SK-N-SH treated with all-trans-retinoic acid at 6 μM for 48 hours (cell line): ENCODE measurements around the gene SIPA1L2.

Experiments used
- ATAC-seq: fragments of 200-7000 bp; cut with Tn5 transposase; 3 replicates; pipeline ENCODE4 v1.9.1; 2020; ENCODE audit warnings: mild to moderate bottlenecking, moderate library complexity
- CREB5 ChIP-seq: fragments of 250-450 bp; sonication (Bioruptor Pico); IDR thresholded peaks from 2 replicates; pipeline ENCODE4 v1.5.1; 2020; ENCODE audit warnings: low read depth, mild to moderate bottlenecking, moderate library complexity
- CSDC2 ChIP-seq: fragments of 250-450 bp; sonication (Bioruptor Pico); IDR thresholded peaks from 2 replicates; pipeline ENCODE4 v1.5.0; 2020; ENCODE audit warnings: mild to moderate bottlenecking, moderate library complexity
- ESRRG ChIP-seq: fragments of 250-450 bp; sonication (Bioruptor Pico); IDR thresholded peaks from 2 replicates; pipeline ENCODE4 v1.6.1; 2021; ENCODE audit warnings: mild to moderate bottlenecking
- GLIS3 ChIP-seq: fragments of 250-450 bp; sonication (Bioruptor Pico); IDR thresholded peaks from 2 replicates; pipeline ENCODE4 v1.5.0; 2020; ENCODE audit warnings: mild to moderate bottlenecking, moderate library complexity
- ISL1 ChIP-seq: fragments of 250-450 bp; sonication (Bioruptor Pico); IDR thresholded peaks from 2 replicates; pipeline ENCODE4 v2.1.2; 2022; ENCODE audit warnings: mild to moderate bottlenecking, moderate library complexity
- OSR1 ChIP-seq: fragments of 250-450 bp; sonication (Bioruptor Pico); IDR thresholded peaks from 2 replicates; pipeline ENCODE4 v1.8.0; 2022; ENCODE audit warnings: moderate library complexity, mild to moderate bottlenecking, inconsistent platforms
- PPARA ChIP-seq: fragments of 250-450 bp; sonication (Bioruptor Pico); IDR thresholded peaks from 2 replicates; pipeline ENCODE4 v1.5.0; 2020; ENCODE audit warnings: mild to moderate bottlenecking, borderline replicate concordance
- RARB ChIP-seq: fragments of 250-450 bp; sonication (Bioruptor Pico); IDR thresholded peaks from 2 replicates; pipeline ENCODE4 v1.8.0; 2021; ENCODE audit warnings: mild to moderate bottlenecking, moderate library complexity
- SNAI2 ChIP-seq: fragments of 250-450 bp; sonication (Bioruptor Pico); IDR thresholded peaks from 2 replicates; pipeline ENCODE4 v1.5.0; 2020; ENCODE audit warnings: mild to moderate bottlenecking, moderate library complexity
- TCF4 ChIP-seq: fragments of 250-450 bp; sonication (Bioruptor Pico); IDR thresholded peaks from 2 replicates; pipeline ENCODE4 v1.8.0; 2021; ENCODE audit warnings: mild to moderate bottlenecking, moderate library complexity, borderline replicate concordance
- TOX ChIP-seq: fragments of 250-450 bp; sonication (Bioruptor Pico); IDR thresholded peaks from 2 replicates; pipeline ENCODE4 v1.8.0; 2021; ENCODE audit warnings: mild to moderate bottlenecking, moderate library complexity, borderline replicate concordance
- TSHZ2 ChIP-seq: fragments of 250-450 bp; sonication (Bioruptor Pico); IDR thresholded peaks from 2 replicates; pipeline ENCODE4 v1.5.0; 2020; ENCODE audit warnings: mild to moderate bottlenecking, moderate library complexity
- ZFP3 ChIP-seq: fragments of 250-450 bp; sonication (Bioruptor Pico); IDR thresholded peaks from 2 replicates; pipeline ENCODE4 v1.5.0; 2020; ENCODE audit warnings: mild to moderate bottlenecking, moderate library complexity
- ZFP30 ChIP-seq: fragments of 450-650 bp; formaldehyde crosslinking; IDR thresholded peaks from 2 replicates; pipeline ENCODE4 v1.5.0; 2022; ENCODE audit warnings: mild to moderate bottlenecking, moderate library complexity
- ZNF565 ChIP-seq: fragments of 450-650 bp; formaldehyde crosslinking; conservative IDR thresholded peaks from 2 replicates; pipeline ENCODE4 v1.5.0; 2020; ENCODE audit warnings: low read depth, mild to moderate bottlenecking, moderate library complexity
- ZNF70 ChIP-seq: fragments of 450-650 bp; formaldehyde crosslinking; IDR thresholded peaks from 2 replicates; pipeline ENCODE4 v1.5.0; 2020; ENCODE audit warnings: mild to moderate bottlenecking, moderate library complexity
- ZNF8 ChIP-seq: fragments of 450-650 bp; formaldehyde crosslinking; IDR thresholded peaks from 2 replicates; pipeline ENCODE4 v1.5.0; 2020; ENCODE audit warnings: mild to moderate bottlenecking, moderate library complexity
- TF ChIP-seq, protein P1 (sequence below): fragments of 250-450 bp; sonication (Bioruptor Pico); IDR thresholded peaks from 2 replicates; pipeline ENCODE4 v1.5.1; 2021; ENCODE audit warnings: mild to moderate bottlenecking, moderate library complexity
- TF ChIP-seq, protein P2 (sequence below): fragments of 250-450 bp; sonication (Bioruptor Pico); IDR thresholded peaks from 2 replicates; pipeline ENCODE4 v1.8.0; 2020; ENCODE audit warnings: mild to moderate bottlenecking, moderate library complexity, borderline replicate concordance
- TF ChIP-seq, protein P3 (sequence below): fragments of 250-450 bp; sonication (Bioruptor Pico); IDR thresholded peaks from 2 replicates; pipeline ENCODE4 v1.8.0; 2021; ENCODE audit warnings: low read depth, mild to moderate bottlenecking, moderate library complexity, borderline replicate concordance

SIPA1L2 gene

DNA sequence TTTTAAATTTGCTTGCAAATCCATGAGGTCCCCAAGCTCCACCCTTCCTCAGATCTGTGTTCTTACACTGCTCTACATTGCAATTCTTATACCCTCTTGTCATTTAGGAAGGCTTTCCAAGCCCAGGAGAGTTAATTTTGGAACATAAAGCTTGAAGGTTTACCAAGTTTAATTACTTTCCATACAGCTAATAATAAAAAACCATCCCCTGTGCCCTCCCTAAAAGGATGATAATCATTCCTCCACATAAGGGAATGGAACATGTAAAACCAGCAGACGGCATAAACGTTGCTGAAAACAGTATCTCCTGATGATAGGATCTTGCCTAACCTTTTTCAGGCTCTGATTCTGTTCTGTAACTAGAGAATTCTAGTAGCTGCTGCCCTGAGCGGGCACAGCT lies 23.9 kb upstream of the SIPA1L2 start (continued):
- TF ChIP-seq RARB (CRISPR knock-in tag): no peak
- TF ChIP-seq, protein P1, sequence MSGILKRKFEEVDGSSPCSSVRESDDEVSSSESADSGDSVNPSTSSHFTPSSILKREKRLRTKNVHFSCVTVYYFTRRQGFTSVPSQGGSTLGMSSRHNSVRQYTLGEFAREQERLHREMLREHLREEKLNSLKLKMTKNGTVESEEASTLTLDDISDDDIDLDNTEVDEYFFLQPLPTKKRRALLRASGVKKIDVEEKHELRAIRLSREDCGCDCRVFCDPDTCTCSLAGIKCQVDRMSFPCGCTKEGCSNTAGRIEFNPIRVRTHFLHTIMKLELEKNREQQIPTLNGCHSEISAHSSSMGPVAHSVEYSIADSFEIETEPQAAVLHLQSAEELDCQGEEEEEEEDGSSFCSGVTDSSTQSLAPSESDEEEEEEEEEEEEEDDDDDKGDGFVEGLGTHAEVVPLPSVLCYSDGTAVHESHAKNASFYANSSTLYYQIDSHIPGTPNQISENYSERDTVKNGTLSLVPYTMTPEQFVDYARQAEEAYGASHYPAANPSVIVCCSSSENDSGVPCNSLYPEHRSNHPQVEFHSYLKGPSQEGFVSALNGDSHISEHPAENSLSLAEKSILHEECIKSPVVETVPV (CRISPR knock-in tag): no peak
- TF ChIP-seq TCF4: no peak
- TF ChIP-seq ZFP30 (CRISPR knock-in tag): no peak
- no peak for TF ChIP-seq GLIS3
- no peak for TF ChIP-seq TOX (CRISPR knock-in tag)
- no peak for TF ChIP-seq ESRRG
- no peak for TF ChIP-seq OSR1 (CRISPR knock-in tag)
- no peak for TF ChIP-seq CSDC2 (CRISPR knock-in tag)
- no peak for TF ChIP-seq ISL1 (CRISPR knock-in tag)
- no peak for TF ChIP-seq PPARA (CRISPR knock-in tag)
- TF ChIP-seq, protein P2, sequence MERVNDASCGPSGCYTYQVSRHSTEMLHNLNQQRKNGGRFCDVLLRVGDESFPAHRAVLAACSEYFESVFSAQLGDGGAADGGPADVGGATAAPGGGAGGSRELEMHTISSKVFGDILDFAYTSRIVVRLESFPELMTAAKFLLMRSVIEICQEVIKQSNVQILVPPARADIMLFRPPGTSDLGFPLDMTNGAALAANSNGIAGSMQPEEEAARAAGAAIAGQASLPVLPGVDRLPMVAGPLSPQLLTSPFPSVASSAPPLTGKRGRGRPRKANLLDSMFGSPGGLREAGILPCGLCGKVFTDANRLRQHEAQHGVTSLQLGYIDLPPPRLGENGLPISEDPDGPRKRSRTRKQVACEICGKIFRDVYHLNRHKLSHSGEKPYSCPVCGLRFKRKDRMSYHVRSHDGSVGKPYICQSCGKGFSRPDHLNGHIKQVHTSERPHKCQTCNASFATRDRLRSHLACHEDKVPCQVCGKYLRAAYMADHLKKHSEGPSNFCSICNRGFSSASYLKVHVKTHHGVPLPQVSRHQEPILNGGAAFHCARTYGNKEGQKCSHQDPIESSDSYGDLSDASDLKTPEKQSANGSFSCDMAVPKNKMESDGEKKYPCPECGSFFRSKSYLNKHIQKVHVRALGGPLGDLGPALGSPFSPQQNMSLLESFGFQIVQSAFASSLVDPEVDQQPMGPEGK (CRISPR knock-in tag): no peak

- TF ChIP-seq ISL1 (CRISPR knock-in tag): peak; percentile 35; the same call in 1 of the 2 replicates
- no peak for TF ChIP-seq ZNF8
- TF ChIP-seq RARB (CRISPR knock-in tag): no peak
- TF ChIP-seq, all 23 proteins: peak for 1
- peak; percentile 25; the same call in 2 of the 3 replicates for ATAC-seq
These were observed 20.9 kb upstream of the SIPA1L2 start for GRCh38 chr1:232650845-232651244.

DNA sequence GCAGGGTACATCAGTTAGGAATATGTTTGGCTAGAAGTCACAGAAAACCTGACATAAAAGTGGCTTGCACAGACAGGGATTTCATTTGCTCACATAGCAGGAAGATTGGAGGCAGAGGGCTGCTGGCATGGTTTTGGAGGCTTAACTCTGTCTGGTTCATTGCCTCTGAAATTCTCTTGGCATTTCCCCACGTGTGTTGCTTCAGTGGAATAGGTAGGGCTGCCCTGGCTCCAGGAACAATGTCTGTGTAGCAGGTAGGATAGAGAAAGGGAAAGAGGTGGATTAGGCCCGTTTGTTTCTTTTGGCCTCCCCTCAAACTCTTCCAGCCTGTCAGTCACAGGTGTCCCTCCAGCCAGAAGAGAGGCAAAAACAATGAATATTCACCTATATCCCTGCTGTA lies 20.5 kb upstream of the SIPA1L2 start:
- ATAC-seq: no peak
- TF ChIP-seq ZNF70 (no peak), ZFP3 (CRISPR knock-in tag) (no peak), CREB5 (CRISPR knock-in tag) (no peak), PPARA (CRISPR knock-in tag) (no peak), SNAI2 (no peak), TSHZ2 (CRISPR knock-in tag) (no peak), ZFP30 (CRISPR knock-in tag) (no peak), OSR1 (CRISPR knock-in tag) (no peak), ZNF565 (CRISPR knock-in tag) (no peak)
- TF ChIP-seq, protein P3, sequence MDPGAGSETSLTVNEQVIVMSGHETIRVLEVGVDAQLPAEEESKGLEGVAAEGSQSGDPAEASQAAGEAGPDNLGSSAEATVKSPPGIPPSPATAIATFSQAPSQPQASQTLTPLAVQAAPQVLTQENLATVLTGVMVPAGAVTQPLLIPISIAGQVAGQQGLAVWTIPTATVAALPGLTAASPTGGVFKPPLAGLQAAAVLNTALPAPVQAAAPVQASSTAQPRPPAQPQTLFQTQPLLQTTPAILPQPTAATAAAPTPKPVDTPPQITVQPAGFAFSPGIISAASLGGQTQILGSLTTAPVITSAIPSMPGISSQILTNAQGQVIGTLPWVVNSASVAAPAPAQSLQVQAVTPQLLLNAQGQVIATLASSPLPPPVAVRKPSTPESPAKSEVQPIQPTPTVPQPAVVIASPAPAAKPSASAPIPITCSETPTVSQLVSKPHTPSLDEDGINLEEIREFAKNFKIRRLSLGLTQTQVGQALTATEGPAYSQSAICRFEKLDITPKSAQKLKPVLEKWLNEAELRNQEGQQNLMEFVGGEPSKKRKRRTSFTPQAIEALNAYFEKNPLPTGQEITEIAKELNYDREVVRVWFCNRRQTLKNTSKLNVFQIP: no peak
- TF ChIP-seq, protein P2 (CRISPR knock-in tag): no peak
